Fibroblast of skin of left quadriceps (primary cell): ENCODE data around the gene PAFAH2.
"Not testable (repeated sequence)": the region's sequence is repeated elsewhere in the genome, so short reads cannot be mapped to it uniquely, and the experiment has no call there.

Source experiments
- DNase-seq, 2 experiments: peaks; one replicate each; pipeline ENCODE4 v3.0.0-alpha.2; 2013; ENCODE audit warnings: low read depth in 2 of 2

Gene PAFAH2

GRCh38 chr1:25985670-25986069 lies 12.2 kb downstream of the PAFAH2 start:
- no peak for DNase-seq

DNA sequence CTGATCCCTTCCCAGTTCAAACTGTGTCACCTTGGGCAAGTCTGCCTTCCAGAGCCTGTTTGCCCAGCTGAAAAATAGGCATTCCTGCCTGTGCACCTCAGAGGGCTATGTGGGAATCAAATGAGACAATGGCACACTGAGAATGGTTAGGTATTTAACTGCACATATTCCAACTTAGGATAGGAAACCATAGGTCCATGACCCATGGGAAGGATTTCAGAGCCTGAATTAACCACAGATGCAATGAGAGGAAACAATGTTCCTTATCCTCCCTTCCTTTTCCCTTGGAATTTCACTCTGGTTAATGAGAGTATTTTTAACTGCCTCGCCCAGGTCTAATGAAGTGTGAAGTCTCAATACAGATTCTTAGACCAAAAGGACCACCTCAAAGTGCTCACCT lies 12.7 kb downstream of the PAFAH2 start:
- no peak for DNase-seq

GRCh38 chr1:25979210-25979609 lies 18.7 kb downstream of the PAFAH2 start:
- no peak for DNase-seq

GRCh38 chr1:25978403-25978802 lies 19.5 kb downstream of the PAFAH2 start:
- DNase-seq, result no peak

- no peak for DNase-seq
Measured at GRCh38 chr1:25977801-25978200, 20.1 kb downstream of the PAFAH2 start.

DNA sequence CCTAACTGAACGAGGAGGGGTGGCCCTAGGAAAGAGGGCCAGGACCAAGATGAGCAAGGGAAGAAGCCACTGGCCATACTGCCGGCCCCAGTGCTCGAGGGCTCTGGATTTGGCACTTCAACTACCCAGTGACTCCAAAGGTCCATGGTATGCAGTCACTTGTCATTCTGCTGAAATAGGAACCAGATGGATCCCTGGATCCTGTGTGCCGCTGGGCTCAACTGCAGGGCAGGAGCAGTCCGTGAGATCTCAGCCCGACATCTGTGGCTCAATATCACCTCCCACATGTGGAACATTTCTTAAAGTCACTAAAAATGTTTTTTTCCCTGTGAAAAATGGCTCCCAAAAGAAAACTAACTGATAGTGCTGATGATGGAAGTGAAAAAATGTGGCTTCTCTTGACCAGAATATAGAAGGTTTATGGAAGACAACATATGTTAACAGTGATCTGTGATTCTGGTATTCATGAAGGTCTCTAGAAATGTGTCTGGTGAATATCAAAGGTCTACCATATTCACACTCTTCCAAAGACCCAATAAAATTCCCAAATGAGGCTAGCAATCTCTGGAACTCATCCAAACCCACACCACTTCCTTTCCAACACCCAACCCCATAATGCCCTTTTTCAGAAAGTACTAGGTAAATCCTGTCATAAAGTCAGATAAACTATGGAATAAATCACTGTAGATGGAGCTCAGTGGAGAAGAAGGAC lies 24.1 kb downstream of the PAFAH2 start:
- DNase-seq, result peak; percentile 49 to 57

DNA sequence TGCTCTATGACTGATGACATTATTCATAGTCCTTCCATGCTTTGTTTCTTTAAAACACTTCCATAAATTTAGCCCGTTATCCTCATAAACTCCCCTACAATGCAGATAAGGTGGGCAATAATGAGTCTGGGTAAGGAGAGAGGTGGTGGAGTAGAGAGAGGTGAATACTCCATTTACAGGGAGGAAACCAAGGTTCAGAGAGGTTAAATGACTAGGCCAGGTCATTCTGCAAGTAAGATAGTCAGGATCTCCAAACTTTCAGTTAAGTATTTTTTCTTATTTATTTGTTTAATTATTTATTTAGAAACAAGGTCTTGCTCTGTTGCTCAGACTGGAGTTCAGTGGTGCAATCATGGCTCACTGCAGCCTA lies 26.1 kb downstream of the PAFAH2 start:
- DNase-seq, result no peak

DNA sequence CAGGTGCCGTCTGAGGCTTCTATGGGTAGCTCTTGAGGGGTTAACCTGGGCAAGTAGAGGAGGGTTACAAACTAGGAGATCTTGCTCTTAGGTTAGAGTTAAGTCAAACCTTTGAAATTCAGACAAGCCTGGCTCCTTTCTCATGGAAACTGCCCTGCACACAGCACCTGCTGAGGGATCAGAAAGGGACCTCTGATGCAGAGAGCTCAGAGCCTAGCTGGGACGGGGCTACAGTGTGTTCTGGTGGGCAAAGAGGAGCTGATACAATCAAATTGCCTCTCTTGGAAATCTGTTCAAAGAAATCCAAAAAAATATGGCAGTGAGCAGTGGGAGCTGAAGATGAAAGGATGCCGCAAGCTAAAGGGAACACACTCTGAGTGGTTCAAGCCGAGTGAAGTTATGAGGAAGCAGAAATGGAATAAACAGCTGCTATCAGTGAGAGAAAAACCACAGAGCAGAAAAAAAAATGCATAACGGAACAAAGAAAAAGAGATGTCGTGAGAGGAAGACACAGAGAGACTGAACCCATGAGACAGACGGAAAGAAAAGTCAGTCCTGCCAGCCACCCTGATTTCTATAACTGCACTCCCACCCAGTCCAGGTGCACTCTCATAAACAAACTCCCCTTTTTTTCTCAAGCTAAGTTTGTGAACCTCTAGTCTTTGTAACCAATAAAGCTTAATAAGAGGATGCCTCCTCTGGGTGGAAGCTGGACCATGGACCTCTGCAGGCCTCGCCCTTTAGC lies 26.6 kb downstream of the PAFAH2 start:
- no peak for DNase-seq

DNA sequence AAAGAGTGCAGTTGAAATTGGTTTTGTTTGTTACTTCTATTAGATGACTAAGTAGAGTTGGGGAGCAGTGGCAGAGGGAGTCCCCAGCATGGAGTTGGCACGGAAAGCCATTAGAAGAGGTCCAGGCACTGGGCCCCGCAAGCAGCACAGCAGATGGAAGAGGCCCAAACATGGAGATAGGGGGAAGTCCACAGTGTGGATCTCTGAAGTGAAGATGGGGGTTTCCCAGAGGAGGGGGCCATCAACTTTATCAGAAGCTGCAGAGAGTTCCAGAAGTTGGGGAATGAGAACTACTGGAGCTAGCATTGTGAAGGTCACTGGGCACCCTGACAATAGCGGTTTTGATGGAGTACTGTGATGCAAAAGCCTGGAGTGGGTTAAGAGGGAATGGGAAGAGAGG lies 30.6 kb downstream of the PAFAH2 start:
- no peak for DNase-seq

DNA sequence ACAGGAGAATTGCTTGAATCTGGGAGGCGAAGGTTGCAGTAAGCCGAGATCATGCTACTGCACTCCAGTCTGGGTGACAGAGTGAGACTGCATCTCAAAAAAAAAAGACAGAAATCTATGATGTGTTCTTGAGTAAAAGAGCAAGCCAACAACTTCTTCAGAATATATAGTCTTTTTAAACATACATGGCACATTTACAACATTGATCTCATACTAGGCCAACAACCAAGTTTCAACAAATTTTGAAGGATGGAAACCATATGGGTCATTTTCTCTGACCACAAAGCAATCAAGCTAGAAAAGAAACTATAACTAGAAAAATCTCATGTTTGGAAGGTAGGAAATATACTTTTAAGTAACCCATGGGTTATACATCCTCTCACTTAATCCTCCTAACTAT lies 38.3 kb downstream of the PAFAH2 start:
- peak; percentile 26 to 30 for DNase-seq

GRCh38 chr1:25958465-25958864 lies 39.4 kb downstream of the PAFAH2 start:
- DNase-seq, result peak; percentile 51 to 61

- DNase-seq, result no peak
Measured at GRCh38 chr1:25955553-25955952, 42.3 kb downstream of the PAFAH2 start.

DNA sequence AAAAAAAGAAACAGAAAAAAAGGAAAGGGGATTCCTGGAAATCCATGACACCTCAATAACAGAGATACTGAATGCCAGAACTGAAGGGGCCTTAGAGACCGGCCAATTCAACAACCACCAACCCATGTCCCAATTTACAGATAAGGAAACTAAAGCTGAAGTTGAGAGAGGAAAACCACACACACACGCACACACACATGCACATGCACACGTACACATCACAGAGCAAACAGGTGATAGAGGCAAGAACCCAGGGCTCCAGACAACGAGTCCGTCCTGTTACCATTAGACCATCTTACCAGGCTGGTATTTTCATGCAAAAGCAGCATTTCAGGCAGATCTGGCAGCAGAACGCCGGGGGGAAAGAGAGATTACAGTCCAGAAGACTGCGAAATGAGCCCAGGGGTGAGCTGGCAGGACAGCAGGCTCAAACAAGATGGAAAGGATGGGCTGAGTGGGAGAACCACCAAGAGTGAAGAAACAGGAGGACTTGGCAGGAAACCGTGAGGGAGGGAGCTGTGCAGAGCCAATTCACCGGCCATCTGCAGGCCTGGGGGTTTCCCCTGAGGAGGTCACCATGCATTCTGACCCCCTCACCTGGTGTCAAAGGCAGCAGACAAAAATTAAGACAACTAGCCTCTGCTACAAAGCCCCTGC lies 43.5 kb downstream of the PAFAH2 start:
- DNase-seq, result no peak

DNA sequence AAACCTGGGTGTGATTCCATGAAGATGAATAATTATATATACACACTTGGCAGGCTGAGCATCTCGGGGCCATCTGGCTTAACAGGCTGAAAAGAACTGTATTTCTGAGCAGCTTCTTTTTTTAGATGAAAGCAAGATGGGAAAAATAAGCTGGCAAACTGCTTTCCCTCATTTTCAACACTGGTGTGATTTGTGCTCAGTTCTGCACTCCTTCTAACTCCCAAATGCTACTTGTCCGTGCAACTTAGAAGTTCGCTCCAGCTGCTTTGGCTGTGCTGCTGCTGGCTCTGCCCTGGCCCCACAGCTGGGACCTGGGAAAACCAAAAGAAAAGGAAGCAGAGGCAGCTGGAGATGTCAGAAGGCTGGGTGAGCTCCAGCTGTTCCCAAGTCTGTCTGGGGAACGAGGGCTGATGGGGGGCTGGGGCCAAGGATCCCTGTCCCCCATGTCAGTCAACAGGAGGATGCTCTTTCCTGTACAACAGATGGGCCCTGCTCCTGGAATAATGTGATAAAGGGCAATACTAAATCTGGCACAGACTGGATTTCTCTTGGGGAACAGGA lies 44.9 kb downstream of the PAFAH2 start:
- peak; percentile 59 to 64 for DNase-seq

GRCh38 chr1:25948641-25949040 lies 49.2 kb downstream of the PAFAH2 start:
- no peak for DNase-seq

DNA sequence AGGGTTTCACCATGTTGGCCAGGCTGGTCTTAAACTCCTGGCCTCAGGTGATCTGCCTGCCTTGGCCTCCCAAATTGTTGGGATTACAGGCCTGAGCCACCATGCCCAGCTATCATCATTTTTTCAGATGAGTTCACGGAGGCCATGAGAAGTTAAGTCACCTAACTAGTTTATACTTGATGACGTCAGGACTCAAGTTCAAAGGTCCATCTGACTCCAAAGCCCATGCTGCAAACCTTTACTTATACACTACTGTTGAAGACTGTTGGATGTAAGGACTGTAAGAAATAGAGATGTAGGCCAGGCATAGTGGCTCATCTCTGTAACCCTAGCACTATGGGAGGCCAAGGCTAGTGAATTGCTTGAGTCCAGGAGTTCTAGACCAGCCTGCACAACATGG lies 50.8 kb downstream of the PAFAH2 start:
- no peak for DNase-seq

GRCh38 chr1:25945761-25946160 lies 52.1 kb downstream of the PAFAH2 start:
- no peak for DNase-seq

GRCh38 chr1:25944986-25945385 lies 52.9 kb downstream of the PAFAH2 start:
- no peak for DNase-seq

DNA sequence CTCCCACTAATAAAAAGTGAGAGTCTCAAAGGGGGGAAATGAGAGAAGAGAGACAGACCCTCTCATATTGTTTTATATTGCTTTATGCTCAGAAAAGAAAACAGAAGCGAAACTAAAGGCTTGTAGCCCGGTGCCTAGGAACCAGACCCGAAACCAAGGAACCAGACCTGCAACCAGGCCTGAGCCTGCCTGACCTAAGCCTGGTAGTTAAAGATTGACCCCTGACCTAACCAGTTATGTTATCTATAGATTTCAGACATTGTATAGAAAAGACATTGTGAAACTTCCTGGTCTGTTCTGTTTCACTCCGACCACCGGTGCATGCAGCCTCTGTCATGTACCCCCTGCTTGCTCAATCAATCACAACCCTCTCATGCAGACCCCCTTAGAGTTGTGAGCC lies 54.4 kb downstream of the PAFAH2 start:
- not testable (repeated sequence) for DNase-seq

- DNase-seq, result no peak
Measured at GRCh38 chr1:25936947-25937346, 60.9 kb downstream of the PAFAH2 start.

- DNase-seq, result no peak
Measured at GRCh38 chr1:25933479-25934365, 64.1 kb downstream of the PAFAH2 start.
